SHP77 treated with DMSO at 0.1 percent for 48 hours (cell line): ENCODE results near the gene RHOT1.
"Not testable (repeated sequence)": the region's sequence is repeated elsewhere in the genome, so short reads cannot be mapped to it uniquely, and the experiment has no call there.

Source experiments
- DNase-seq: peaks from one replicate; lab custom pipeline; 2025; lab: John Stamatoyannopoulos, UW

The RHOT1 gene

DNA sequence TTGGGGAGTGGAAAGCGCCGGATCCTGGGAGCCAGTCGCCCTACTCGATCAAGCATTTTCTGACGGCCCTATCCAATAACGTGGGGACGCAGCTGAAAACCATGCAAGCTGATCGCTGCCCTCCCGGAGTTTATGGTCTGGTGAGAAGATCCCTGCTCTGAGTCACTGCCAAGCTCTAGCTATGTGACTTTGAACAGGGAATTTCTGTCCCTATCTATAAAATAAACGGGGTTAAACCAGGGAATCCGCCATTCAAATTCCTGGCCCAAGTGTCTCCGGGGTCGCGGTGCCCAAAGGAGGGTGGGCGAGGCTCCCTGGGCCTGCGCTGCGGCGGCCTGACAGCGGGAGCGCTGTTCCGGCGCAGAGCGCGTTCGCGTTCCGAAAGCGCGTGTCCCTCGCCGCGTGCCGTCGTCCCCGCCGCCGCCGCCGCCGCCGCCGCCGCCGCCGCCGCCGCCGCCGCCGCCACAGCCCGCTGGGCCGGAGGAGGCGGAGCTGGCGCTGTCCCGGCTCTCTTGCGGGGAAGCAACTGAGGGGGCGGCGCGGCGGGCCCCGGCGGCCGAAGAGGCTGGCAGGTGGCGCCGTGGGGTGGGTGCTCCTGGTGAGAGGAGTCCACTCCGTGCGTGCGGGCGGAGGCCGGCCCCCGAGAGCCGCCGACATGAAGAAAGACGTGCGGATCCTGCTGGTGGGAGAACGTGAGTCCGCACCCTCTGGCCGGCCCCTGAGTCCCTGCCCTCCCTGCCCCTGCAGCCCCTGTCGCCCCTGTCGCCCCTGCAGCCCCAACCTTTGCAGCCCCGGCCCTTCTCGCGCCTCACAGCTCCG is at the start of gene RHOT1:
Gene RHOT1 (plus strand): TSS at position 465 of the 819 bp plus-strand sequence. CDS start 191 bp downstream, at position 656.
- DNase-seq = peak; percentile 80

DNA sequence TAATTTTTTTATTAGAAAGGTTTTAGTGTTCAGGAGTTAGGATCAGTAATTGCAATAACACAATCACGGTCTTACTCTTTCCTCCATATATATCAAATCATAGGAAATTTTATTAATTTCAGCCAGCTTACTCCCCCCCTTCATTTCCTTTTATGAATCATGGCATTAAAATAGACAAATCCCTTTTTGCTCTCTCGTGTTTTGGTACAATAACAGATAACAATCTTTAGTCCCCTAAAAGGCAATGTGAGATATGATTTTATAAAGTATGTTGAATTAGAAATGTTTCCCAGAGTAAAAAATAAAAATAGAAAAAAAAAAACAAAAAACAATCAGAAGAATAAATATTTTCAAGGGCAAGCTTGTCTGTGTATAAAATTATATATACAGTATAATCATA is 42.6 kb upstream of the RHOT1 start:
- DNase-seq = no peak

DNA sequence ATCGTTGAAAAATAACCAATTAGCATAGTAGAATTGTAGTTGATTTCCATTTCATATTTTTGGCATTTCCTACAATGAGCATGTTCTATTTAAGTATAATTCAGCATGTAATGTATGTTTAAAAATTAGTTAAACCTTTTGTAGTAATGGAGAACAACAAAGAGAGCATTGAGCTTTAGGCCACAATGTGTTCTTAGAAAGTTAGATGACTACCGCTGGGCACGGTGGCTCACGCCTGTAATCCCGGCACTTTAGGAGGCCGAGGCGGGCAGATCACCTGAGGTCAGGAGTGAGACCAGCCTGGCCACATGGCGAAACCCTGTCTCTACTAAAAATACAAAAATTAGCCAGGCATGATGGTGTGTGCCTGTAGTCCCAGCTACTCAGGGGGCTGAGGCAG is 42.0 kb upstream of the RHOT1 start:
- not testable (repeated sequence) for DNase-seq

DNA sequence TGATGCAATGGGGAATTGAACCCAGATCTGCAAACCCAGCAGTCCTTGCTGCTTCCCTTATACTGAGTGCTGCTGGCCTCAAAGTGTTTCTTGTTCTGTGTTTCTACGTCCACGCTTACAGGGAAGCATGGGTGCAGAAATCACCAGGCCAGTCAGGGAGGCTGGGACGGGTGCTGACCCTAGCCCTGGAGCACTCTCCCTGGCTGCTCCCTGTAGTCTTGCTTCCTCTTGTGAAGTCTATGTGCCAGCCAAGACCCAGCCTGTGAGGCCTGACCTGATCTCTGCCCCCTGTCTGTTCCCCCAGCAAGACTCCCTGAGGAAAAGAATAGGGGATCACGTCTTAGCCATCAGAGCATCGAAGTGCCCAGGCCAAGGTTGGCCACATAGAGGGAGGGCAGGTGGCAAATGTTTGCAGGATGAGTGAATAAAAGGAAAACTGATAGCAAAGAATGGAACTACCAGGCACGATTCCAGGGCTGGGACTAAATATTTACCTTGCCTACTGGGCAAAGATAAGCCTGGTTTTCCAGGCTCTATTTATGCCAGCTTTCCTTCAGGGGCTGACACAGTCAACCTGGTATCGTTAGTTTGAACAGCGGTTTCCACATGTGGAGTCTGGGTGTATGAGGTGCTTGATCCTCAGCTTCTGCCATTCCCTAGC is 41.2 kb upstream of the RHOT1 start:
- no peak for DNase-seq

DNA sequence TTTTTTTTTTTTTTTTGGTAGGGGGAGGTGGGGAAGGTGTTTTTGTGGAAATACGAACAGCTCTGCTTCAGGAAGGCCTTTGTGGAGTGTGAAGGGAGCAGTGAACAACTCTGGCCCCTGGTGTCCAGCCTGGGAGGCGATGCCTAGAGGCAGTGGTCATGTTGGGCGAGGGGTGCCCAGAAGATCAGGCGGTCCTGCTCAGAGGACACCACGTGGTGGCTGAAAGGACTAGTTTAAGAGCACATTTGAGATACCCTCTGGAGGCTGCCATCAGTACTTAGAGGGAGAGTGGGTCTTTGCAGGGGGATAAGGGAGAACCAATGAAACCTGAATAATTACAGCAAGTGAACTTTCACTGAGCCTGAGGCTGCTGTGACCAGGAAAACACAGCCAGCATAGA is 40.1 kb upstream of the RHOT1 start:
- DNase-seq = no peak

DNA sequence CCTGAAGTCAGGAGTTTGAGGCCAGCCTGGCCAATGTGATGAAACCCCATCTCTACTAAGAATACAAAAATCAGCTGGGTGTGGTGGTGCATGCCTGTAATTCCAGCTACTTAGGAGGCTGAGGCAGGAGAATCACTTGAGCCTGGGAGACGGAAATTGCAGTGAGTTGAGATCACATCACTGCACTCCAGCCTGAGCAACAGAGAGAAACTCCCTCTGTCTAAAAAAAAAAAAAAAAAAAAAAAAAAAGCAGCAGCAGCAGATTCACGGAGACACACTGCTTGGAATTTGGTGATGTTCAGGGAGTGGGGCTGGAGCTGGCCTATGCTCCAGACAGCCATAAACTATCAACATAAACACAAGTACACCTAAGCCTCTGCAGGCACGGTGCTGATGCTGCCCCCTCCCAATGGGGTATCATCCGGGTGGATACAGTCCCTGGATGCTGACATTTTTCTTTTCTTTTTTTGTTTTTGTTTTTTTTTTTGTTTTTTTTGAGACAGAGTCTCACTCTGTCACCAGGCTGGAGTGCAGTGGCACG is 39.6 kb upstream of the RHOT1 start:
- DNase-seq = no peak

DNA sequence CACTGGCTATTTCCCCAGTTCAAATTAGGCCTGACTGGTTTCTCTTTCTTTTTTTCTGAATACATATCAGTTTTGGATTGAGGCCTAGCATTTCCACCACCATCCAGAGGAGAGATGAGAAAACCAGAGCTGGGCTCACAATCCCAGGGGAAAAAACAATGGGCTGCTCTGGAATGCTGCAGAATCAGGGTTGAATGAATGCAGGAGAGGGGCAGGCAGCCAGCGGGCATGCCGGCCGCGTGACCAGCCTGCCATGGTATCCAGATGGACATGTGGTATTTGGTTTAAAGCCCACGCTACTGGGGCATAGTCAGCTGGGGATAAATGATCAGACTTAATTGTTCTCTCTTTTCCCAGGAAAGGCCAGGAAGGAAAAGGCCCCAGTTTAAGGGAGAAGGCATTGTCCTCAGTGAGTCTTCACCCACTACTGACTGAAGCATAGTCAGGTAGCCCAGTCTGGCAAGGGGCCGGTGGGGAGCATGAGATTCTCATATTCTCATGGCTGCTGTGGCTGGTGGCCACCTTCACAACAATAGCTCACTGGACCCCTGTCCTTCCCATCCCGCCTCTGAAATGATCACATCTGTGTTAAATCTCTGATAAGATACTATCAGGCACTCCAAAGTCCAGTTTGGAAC is 38.7 kb upstream of the RHOT1 start:
- DNase-seq = no peak

DNA sequence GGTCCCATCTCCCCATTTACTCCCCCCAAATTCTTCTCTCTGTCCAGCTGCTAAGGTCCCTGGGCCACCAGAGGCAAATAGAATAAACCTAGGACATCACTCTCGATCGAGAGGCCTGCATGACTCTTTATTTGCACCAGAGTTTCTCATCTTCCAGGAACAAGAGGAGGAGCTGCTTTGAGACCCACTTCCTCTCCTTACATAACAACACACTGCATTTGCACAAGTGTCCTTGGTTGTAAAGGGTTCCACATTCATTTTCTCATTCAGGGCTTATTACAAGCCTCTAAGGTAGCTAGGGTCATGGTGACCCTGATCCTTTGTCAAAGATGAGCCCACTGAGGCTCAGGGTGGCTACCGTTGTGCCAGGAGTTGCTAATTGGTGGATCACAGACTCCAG is 38.1 kb upstream of the RHOT1 start:
- DNase-seq = no peak

DNA sequence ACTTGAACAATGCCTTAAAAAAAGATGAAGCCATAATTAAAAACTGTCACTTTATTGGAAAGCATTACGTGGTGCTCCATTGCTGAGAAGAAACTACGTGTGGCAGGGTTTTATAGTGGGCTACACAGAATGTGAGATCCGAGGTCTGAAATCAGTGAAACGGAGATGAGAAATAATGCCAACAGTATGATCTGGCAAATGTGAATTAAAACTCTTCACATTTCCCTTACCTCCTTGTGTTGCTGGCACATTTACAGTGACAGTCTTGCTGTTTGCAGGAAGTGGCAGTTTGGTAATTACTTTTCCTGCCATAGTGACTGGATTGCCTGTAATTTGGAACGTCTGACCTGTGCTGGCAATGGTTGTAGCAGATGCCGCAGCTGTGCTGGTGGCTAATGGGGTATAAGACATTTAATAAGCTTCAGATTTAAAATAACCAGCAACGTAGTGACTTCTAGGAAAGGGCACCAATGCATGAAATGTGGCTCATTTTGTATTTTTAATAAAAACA is 35.8 kb upstream of the RHOT1 start:
- not testable (repeated sequence) for DNase-seq

DNA sequence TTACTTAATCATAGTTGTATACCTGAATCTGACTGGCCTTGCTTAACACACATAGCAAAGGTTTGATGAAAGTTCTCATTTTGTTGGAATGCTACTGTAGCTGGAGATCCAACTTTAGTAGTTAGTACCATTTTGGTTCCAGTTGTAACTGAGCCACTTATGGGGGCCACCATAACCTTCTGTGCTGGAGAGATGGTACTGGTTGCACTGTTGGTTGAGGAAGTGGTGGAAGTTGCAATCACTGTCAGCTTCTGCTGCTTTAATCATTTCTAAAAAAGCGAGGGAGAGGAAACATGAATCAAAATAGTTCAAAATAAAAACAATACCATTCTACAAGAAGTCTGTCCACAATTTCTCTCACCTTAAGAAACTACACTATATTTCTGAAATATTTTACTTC is 35.1 kb upstream of the RHOT1 start:
- not testable (repeated sequence) for DNase-seq

DNA sequence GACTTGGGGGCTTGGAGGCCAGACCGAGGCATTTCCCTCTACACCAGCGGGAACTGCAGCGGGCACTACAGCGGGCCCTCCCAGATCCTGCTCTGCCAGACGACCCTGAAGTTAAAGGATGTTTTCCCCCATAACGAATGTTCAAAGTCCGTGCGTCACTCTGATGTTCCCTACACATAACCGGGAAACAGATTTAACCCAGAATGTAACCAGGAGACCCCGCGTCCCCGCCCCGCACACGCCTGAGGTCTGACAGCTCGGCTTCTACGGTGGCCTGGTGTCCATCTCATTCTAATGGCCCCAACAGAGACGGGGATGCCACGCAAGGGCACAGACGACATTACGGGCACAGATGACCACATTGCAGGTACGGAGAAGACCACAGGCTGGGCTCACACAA is 31.7 kb upstream of the RHOT1 start:
- DNase-seq = no peak

DNA sequence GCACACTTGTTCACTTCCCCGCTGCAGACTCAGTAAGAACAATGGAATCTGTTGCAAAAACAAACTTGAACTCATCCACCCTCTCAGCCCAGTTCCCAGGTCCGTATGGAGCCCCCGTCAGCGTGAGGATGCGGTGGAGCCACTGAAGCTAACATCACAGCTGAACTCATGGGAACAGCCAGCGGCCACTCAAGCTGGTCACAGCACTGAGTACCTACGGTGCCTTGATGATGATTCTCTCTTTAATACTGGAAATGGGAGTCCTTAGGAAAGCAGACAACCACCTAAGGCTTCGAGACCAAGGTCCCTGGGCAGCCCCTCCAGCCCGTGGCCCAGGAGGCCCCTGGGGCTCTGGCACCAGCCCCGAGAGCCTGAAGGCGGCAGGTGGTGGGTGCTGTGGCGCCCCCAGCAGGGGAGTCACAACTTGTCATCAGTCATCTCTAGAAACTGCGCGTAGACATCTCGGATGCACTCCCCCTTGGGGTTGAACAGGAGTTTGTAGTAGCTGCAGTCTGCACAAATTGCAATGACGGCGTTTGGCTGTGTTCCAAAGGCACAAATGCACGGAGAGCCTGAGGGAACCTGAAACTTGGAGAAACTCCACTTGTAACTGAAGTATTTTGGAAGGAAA is 31.0 kb upstream of the RHOT1 start:
- no peak for DNase-seq

DNA sequence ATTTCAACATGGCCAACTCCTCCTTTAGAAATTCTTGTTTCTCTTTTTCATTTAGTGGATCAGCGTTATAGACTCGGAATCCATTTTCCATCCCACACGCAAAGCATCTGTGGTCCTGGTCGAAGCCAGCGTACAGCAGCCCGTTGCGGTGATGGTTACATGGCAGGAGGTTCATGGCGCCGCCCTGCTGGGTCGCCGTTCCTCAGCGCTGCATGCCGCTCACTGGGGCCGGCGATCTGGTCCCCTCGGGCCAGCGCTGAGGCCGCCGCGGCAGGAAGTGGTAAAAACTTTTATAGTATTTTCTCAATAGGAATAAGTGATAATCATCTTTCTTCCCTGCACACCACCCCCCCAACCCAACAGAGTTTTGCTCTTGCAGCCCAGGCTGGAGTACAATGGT is 29.9 kb upstream of the RHOT1 start:
- DNase-seq = no peak

DNA sequence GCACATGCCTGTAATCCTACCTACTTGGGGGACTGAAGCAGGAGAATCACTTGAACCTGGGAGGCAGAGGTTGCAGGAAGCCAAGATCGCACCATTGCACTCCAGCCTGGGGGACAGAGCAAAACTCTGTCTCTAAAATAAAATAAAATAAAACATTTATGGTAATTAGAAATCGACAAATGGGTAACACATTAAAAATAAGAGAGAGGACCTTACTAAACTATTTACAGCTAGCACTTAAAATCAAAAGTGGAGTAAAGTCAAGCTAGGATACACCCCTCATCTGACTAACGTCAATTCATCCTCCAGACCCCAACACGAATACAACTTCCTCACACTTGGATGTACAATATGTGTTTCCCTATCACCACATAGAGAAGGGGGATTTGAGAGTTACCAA is 27.8 kb upstream of the RHOT1 start:
- no peak for DNase-seq

DNA sequence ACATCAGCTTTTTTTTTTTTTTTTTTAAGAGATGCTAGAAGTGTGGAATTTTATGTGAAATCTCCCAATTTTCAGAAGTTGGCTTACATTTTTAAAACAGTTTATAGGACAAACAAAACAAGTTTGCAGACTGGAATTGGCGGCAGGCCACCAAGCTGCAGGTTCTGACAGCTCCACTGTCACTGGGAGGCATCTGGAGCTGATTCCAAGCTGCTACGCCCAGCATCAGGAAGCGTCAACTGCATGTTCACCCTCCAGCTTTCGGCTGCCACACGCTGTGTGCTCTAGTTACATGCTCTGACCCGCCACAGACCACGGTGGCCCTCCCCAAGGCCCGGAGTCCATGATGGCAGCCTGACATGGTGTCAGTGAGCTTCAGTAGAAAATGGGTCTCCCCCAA is 26.8 kb upstream of the RHOT1 start:
- DNase-seq = not testable (repeated sequence)

DNA sequence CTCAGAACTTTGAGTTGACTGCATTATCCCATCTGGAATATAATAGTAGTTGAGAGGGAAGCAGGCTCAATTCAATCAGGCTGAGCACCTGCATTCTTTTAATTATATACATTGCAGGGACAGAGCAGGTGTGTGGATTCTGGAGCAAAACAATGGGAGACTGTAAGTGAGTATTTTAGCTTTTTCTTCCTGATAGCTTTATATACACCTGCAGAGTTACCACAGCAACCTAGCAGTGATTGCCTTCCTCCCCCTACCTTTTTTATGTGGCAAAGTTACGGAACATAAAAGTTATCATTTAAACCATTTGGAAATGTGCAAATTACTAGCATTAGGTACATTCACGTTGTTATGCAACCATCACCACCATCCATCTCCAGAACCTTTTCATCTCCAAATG is 25.4 kb upstream of the RHOT1 start:
- DNase-seq = no peak

DNA sequence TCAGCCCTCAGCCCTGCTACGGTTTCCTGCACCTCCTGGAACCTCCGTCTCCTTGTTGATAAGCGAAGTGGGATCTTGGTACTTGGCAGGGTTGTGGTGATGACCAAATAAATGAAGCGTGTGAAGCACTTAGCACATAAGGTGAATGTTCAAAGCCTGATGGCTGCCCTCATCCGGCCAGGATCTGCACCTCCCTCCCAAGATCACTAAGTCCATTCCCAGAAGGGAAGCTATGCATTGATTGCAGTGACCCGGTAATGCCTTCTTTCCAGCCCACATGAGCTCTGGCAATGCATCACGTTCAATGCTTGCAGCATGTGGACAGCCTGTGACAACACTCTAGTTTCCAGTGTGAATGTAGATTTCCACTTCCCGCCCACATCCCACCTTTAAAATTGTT is 24.9 kb upstream of the RHOT1 start:
- DNase-seq = no peak

DNA sequence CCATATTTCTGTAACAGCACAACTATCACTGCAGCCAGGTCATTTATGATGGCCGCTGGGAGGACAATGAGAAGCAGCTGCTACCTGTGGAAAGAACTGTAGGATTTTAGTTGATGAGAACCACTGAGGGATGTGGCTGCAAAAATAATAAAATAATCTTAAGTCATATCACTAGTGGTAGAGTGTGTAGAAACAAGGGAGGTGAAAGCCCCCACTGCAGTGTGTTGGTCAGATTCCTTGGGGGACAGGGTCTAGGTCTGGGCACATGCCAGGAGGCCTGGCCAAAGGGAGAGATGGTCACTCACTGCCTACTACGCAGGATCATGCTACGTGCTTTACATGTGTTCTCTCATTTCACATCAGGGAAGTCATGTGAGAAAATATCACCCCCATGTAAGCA is 24.2 kb upstream of the RHOT1 start:
- not testable (repeated sequence) for DNase-seq

DNA sequence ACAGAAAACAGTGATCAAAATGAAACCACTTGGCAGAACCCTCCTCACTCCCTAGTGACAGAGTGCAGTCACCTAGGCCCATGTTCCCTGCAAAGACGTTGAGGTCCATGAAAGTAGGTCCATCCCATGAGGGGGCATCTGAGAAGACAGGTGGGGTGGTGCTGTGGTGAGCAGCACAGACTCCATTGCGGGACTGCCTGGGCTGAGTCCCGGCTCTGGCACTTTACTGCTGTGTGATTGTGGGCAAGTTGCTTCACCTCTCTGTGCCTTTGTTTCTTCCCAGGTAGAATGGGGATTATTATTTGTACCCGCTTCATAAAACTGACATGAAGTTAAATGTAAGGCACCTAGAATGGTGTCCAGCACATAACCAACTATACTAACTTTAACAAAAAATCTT is 23.5 kb upstream of the RHOT1 start:
- no peak for DNase-seq

DNA sequence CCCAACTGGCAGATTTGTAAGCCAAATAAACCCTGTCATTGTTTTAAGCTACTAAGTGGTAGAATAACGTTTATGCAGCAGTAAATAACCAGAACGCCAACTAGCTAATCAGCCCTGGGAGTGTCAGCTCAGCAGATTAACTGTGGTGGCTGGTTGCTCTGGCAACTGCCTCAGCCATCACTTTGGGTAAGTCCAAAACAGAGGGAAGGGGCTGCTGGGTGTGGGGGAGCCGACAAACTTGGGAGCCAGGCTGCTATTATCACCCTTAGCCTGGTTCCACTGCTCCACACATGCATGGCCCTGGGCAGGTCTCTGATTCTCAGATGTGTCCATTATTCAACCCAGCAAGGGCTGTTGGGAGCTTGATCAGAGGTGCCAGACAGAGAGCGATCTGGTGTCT is 22.2 kb upstream of the RHOT1 start:
- no peak for DNase-seq

DNA sequence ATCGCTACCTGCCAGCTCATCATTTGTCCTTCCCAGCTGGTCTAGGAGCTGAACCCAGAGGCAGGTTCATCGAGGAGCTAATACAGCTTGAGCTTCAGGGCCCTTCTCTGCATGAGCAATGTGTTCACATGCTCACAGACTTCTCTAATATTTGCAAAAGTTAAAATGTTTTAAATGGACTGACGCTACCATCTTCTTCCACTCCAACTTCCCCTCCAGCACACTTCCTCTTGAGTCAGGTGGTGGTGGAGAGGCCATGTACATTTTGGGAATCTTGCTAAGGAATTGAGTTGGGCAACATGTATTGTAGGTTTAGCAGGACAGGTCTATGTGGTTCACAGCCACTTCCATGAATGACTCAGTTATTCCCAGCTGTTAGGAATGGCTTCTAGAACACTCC is 21.6 kb upstream of the RHOT1 start:
- no peak for DNase-seq

DNA sequence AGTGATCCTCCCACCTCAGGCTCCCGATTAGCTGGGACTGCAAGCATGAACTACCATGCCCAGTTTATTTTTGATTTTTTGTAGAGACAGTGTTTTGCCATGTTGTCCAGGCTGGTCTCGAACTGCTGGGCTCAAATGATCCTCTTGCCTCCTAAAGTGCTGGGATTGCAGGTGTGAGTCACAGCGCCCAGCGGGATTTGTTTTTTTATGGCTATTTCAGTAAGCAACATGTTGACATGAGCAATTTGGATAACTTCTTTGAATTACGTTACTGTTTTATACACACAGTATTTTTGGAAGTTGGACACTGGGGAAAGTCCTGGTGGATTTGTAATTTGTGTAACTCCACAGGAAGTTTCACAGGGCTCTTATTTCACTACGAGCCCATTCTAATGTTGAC is 18.5 kb upstream of the RHOT1 start:
- DNase-seq = no peak
